DOHH2 (cell line): ENCODE measurements around the gene UBR1.

Experiments used
- H3F3A ChIP-seq: fragments of 200-600 bp; sonication (generic), shearing (Covaris generic); 2 replicates; pipeline ENCODE4 v1.6.0; 2016; ENCODE audit warnings: antibody characterized with exemption, mild to moderate bottlenecking; ENCODE audit not compliant: control insufficient read depth, insufficient read depth
- H3K27ac ChIP-seq: fragments of 200-600 bp; sonication (generic); 2 replicates; pipeline ENCODE4 v1.5.1; 2014; ENCODE audit warnings: low read depth, mild to moderate bottlenecking, low read length, moderate library complexity
- H3K27me3 ChIP-seq: fragments of 200-600 bp; sonication (generic); 2 replicates; pipeline ENCODE4 v1.6.1; 2014; ENCODE audit warnings: mild to moderate bottlenecking, low read length, mixed read lengths; ENCODE audit not compliant: control insufficient read depth
- H3K36me3 ChIP-seq: fragments of 200-600 bp; sonication (generic); 2 replicates; pipeline ENCODE4 v1.6.1; 2014; ENCODE audit warnings: mild to moderate bottlenecking, low read length, moderate library complexity, mixed read lengths; ENCODE audit not compliant: control insufficient read depth
- H3K4me1 ChIP-seq: fragments of 200-600 bp; sonication (generic); 2 replicates; pipeline ENCODE4 v1.6.1; 2014; ENCODE audit warnings: mild to moderate bottlenecking, low read length, mixed read lengths; ENCODE audit not compliant: control insufficient read depth
- H3K4me2 ChIP-seq: fragments of 200-600 bp; sonication (generic); 2 replicates; pipeline ENCODE4 v1.6.0; 2014; ENCODE audit warnings: mild to moderate bottlenecking, low read length, moderate library complexity
- H3K4me3 ChIP-seq: fragments of 200-600 bp; sonication (generic); 2 replicates; pipeline ENCODE4 v1.5.1; 2014; ENCODE audit warnings: mild to moderate bottlenecking, low read length, mixed read lengths
- H3K79me2 ChIP-seq: fragments of 200-600 bp; sonication (generic); 2 replicates; pipeline ENCODE4 v1.6.1; 2014; ENCODE audit warnings: mild to moderate bottlenecking, low read length, mixed read lengths; ENCODE audit not compliant: control insufficient read depth
- H3K9me2 ChIP-seq: fragments of 200-600 bp; sonication (generic); replicated peaks from 2 replicates; pipeline ENCODE4 v1.6.1; 2014; ENCODE audit warnings: mild to moderate bottlenecking, low read length, mixed read lengths; ENCODE audit not compliant: control insufficient read depth
- H3K9me3 ChIP-seq: fragments of 200-600 bp; sonication (generic); 2 replicates; pipeline ENCODE4 v1.6.1; 2014; ENCODE audit warnings: antibody characterized with exemption, low read length, mixed read lengths; ENCODE audit not compliant: control insufficient read depth, insufficient read depth
- H4K20me1 ChIP-seq: fragments of 200-600 bp; sonication (generic); 2 replicates; pipeline ENCODE4 v1.6.0; 2014; ENCODE audit warnings: low read depth, mild to moderate bottlenecking, antibody characterized with exemption, low read length, moderate library complexity; ENCODE audit not compliant: control insufficient read depth, insufficient read depth
- CTCF ChIP-seq: fragments of 200-600 bp; sonication (generic); IDR thresholded peaks from one replicate; pipeline ENCODE4 v1.5.1; 2014; ENCODE audit warnings: antibody characterized with exemption, mild to moderate bottlenecking, low read depth, low read length; ENCODE audit not compliant: poor library complexity, severe bottlenecking
- EZH2phosphoT487 ChIP-seq: fragments of 200-600 bp; sonication (generic); IDR thresholded peaks from 2 replicates; pipeline ENCODE4 v1.6.1; 2017; ENCODE audit warnings: borderline replicate concordance, mild to moderate bottlenecking, antibody characterized with exemption, low read length, moderate library complexity, mixed read lengths

The UBR1 gene

GRCh38 chr15:43099105-43099845, 6.6 kb downstream of the UBR1 start:
- Histone ChIP-seq H3K79me2 (peaks cover 95% of the 10 kb centered on the region), H3F3A (no peaks in the 10 kb centered on the region), H3K36me3 (peaks cover 72% of the 10 kb centered on the region), H4K20me1 (peaks cover 5% of the 10 kb centered on the region), H3K4me1 (peaks cover 10% of the 10 kb centered on the region), H3K27me3 (no peaks in the 10 kb centered on the region), H3K27ac (no peak overlapping the region), H3K4me2 (no peak overlapping the region), H3K9me2 (no peaks in the 10 kb centered on the region), H3K4me3 (no peak overlapping the region), H3K9me3 (no peaks in the 10 kb centered on the region)
- TF ChIP-seq EZH2phosphoT487: no peak
- TF ChIP-seq CTCF: no peak

- Histone ChIP-seq H3K9me3 (no peaks in the 10 kb centered on the region), H4K20me1 (peaks cover 5% of the 10 kb centered on the region), H3K4me2 (no peak overlapping the region), H3K36me3 (peaks cover 59% of the 10 kb centered on the region), H3F3A (no peaks in the 10 kb centered on the region), H3K27me3 (no peaks in the 10 kb centered on the region), H3K9me2 (no peaks in the 10 kb centered on the region), H3K79me2 (peaks cover 94% of the 10 kb centered on the region), H3K4me3 (no peak overlapping the region), H3K27ac (no peak overlapping the region), H3K4me1 (peaks cover 6% of the 10 kb centered on the region)
- no peak for TF ChIP-seq CTCF
- no peak for TF ChIP-seq EZH2phosphoT487
These were observed 9.4 kb downstream of the UBR1 start for GRCh38 chr15:43096411-43096810.

- Histone ChIP-seq H3K4me3 (no peak overlapping the region), H3K36me3 (peaks cover 57% of the 10 kb centered on the region), H3K27me3 (no peaks in the 10 kb centered on the region), H3K27ac (no peak overlapping the region), H4K20me1 (peaks cover 5% of the 10 kb centered on the region), H3K79me2 (peaks cover 94% of the 10 kb centered on the region), H3K9me3 (no peaks in the 10 kb centered on the region), H3F3A (no peaks in the 10 kb centered on the region), H3K9me2 (no peaks in the 10 kb centered on the region), H3K4me2 (no peak overlapping the region), H3K4me1 (peaks cover 10% of the 10 kb centered on the region)
- TF ChIP-seq EZH2phosphoT487 (no peak), CTCF (no peak)
These were observed 10.0 kb downstream of the UBR1 start for GRCh38 chr15:43095708-43096347.
